Fibroblast of pulmonary artery (primary cell): Measurements from ENCODE around the gene TMEM131L.
"Not testable (repeated sequence)": the region's sequence is repeated elsewhere in the genome, so short reads cannot be mapped to it uniquely, and the experiment has no call there.

ENCODE experiments used
- DNase-seq: peaks from one replicate; pipeline ENCODE4 v3.0.0-alpha.2; 2010; ENCODE audit warnings: low read depth
- H3K4me3 ChIP-seq: replicated peaks from 2 replicates; pipeline ENCODE4 v1.5.1; 2011; ENCODE audit warnings: low read depth, mild to moderate bottlenecking, control low read depth, low read length, moderate library complexity
- CTCF ChIP-seq: IDR thresholded peaks from 2 replicates; pipeline ENCODE4 v1.5.1; 2011; ENCODE audit warnings: mild to moderate bottlenecking, control low read depth, low read length, inconsistent platforms; ENCODE audit errors: missing control alignments

Gene TMEM131L

GRCh38 chr4:153603835-153604234 lies 137.7 kb downstream of the TMEM131L start:
- no peak for DNase-seq
- no peak for TF ChIP-seq CTCF
- no peak overlapping the region for H3K4me3 ChIP-seq

GRCh38 chr4:153609070-153609469 lies 142.9 kb downstream of the TMEM131L start:
- not testable (repeated sequence) for H3K4me3 ChIP-seq, DNase-seq

- TF ChIP-seq CTCF: no peak
- DNase-seq: no peak
These were observed 144.6 kb downstream of the TMEM131L start for GRCh38 chr4:153610623-153611376.

GRCh38 chr4:153611679-153612078 lies 145.5 kb downstream of the TMEM131L start:
- DNase-seq: peak; percentile 58

More at GRCh38 chr4:153610623-153611376, 144.6 kb downstream of the TMEM131L start:
- H3K4me3 ChIP-seq: no peak overlapping the region

GRCh38 chr4:153612878-153613277 lies 146.7 kb downstream of the TMEM131L start:
- H3K4me3 ChIP-seq: no peak overlapping the region
- DNase-seq: no peak
- TF ChIP-seq CTCF: no peak

More at GRCh38 chr4:153611679-153612078, 145.5 kb downstream of the TMEM131L start:
- no peak for TF ChIP-seq CTCF
- H3K4me3 ChIP-seq: no peak overlapping the region

- no peak for DNase-seq
- no peak for TF ChIP-seq CTCF
- no peak overlapping the region for H3K4me3 ChIP-seq
These were observed 149.9 kb downstream of the TMEM131L start for GRCh38 chr4:153616006-153616555.

- no peak for TF ChIP-seq CTCF
- H3K4me3 ChIP-seq: no peak overlapping the region
- DNase-seq: no peak
These were observed 152.7 kb downstream of the TMEM131L start for GRCh38 chr4:153618833-153619232.
